Panc1 (cell line): Measurements from ENCODE around the gene OR52K1. TPM values are rescaled to one million over a fixed set of nuclear protein-coding genes. Genes with fewer than 3 reads are reported as not detected.

Source experiments
- ATAC-seq: fragments of 200-7000 bp; cut with Tn5 transposase; 2 replicates; pipeline ENCODE4 v1.9.1; 2020; ENCODE audit warnings: mild to moderate bottlenecking, moderate library complexity
- BruUV-seq: library from RNA; stranded (reverse); fragments of 400-500 nt; replicated peaks from 2 replicates; lab custom pipeline; 2021; lab: Mats Ljungman, UMichigan
- CTCF ChIA-PET: fragments of 300-600 bp; sonication (Branson Sonifier 250); formaldehyde crosslinking; loops from one replicate; lab custom pipeline; 2022; ENCODE audit warnings: antibody characterized with exemption; lab: Charles Lee
- POLR2A ChIA-PET: fragments of 300-600 bp; sonication (Branson Sonifier 250); formaldehyde crosslinking; loops from one replicate; lab custom pipeline; 2022; ENCODE audit warnings: antibody characterized with exemption; lab: Charles Lee
- DNase-seq: peaks from one replicate; pipeline ENCODE4 v3.0.0-alpha.2; 2010; ENCODE audit warnings: low read depth, low spot score
- H3K27ac ChIP-seq: 2 replicates; pipeline ENCODE4 v1.5.1; 2011; ENCODE audit warnings: mild to moderate bottlenecking, low read length, inconsistent platforms
- H3K27me3 ChIP-seq: fragments of 200-500 bp; sonication (Bioruptor generic); 2 replicates; pipeline ENCODE4 v1.6.0; 2014; ENCODE audit warnings: low read length, inconsistent platforms; ENCODE audit not compliant: control insufficient read depth, insufficient read depth
- H3K36me3 ChIP-seq: fragments of 200-500 bp; sonication (Bioruptor generic); 2 replicates; pipeline ENCODE4 v1.5.1; 2014; ENCODE audit warnings: inconsistent platforms, mild to moderate bottlenecking, low read length, moderate library complexity; ENCODE audit not compliant: control insufficient read depth, insufficient read depth
- H3K4me1 ChIP-seq: 2 replicates; pipeline ENCODE4 v1.5.1; 2011; ENCODE audit warnings: inconsistent platforms, mild to moderate bottlenecking, low read length, moderate library complexity; ENCODE audit not compliant: control insufficient read depth, insufficient read depth
- H3K4me3 ChIP-seq, 2 experiments: 2 replicates each; pipeline ENCODE4 v1.5.1; 2011 to 2012; ENCODE audit warnings: low read depth in 2 of 2, low read length in 2 of 2, mild to moderate bottlenecking in 2 of 2, inconsistent platforms in 1 of 2, moderate library complexity in 1 of 2
- H3K9me3 ChIP-seq: fragments of 200-500 bp; sonication (Bioruptor generic); 2 replicates; pipeline ENCODE4 v1.5.1; 2014; ENCODE audit warnings: low read depth, mild to moderate bottlenecking, inconsistent platforms, low read length, moderate library complexity; ENCODE audit not compliant: control insufficient read depth, insufficient read depth
- CTCF ChIP-seq: fragments of 450-650 bp; IDR thresholded peaks from 2 replicates; pipeline ENCODE4 v1.5.1; 2017; ENCODE audit warnings: mild to moderate bottlenecking
- POLR2AphosphoS5 ChIP-seq: IDR thresholded peaks from 2 replicates; pipeline ENCODE4 v1.6.1; 2012; ENCODE audit warnings: mild to moderate bottlenecking, low read depth, low read length, moderate library complexity
- REST ChIP-seq, 2 experiments: IDR thresholded peaks; 2 replicates each; pipeline ENCODE4 v1.6.1; 2011 to 2012; ENCODE audit warnings: low read depth in 2 of 2, control low read depth in 1 of 2, low read length in 1 of 2, mild to moderate bottlenecking in 1 of 2, moderate library complexity in 1 of 2; ENCODE audit not compliant: insufficient read depth in 1 of 2
- SIN3A ChIP-seq: IDR thresholded peaks from 2 replicates; pipeline ENCODE4 v1.6.1; 2012; ENCODE audit warnings: low read depth, mild to moderate bottlenecking, low read length, moderate library complexity, borderline replicate concordance; ENCODE audit not compliant: insufficient read depth
- TCF7L2 ChIP-seq: IDR thresholded peaks from 2 replicates; pipeline ENCODE4 v1.6.1; 2011; ENCODE audit warnings: mild to moderate bottlenecking, low read depth, low read length, inconsistent platforms
- in situ Hi-C: cut with HindIII; loops from 2 replicates; pipeline ENCODE4 v1.10.0; 2016; ENCODE audit warnings: low sequenced_read_pairs, low pct_unique_long_range_greater_than_20kb
- intact Hi-C: fragments of 100-400 bp; cut with micrococcal nuclease; formaldehyde crosslinking; loops from one replicate; pipeline ENCODE4 v1.10.0; 2022; ENCODE audit not compliant: unreplicated experiment
- total RNA-seq: library from RNA; stranded (reverse); gene quantifications from one replicate; pipeline ENCODE4 v1.2.1, GENCODE V29; 2021; ENCODE audit not compliant: unreplicated experiment

OR52K1 gene
- total RNA-seq, 1 experiment from 2014 or later = not detected

- H3K4me3 ChIP-seq = no peak overlapping the region
- no peaks in the 10 kb centered on the region for H3K4me1 ChIP-seq
- no peaks in the 10 kb centered on the region for H3K36me3 ChIP-seq
- no peaks in the 10 kb centered on the region for H3K9me3 ChIP-seq
- intact Hi-C loops (no loop called here), in situ Hi-C loops (no loop called here)
- CTCF ChIA-PET = no interaction called here
- POLR2A ChIA-PET = no interaction called here
- BruUV-seq = no TSS peak
- DNase-seq (no peak), ATAC-seq (no peak)
- H3K27me3 ChIP-seq = no peaks in the 10 kb centered on the region
- H3K27ac ChIP-seq = no peak overlapping the region
- no peak for TF ChIP-seq TCF7L2
- TF ChIP-seq POLR2AphosphoS5 = no peak
- no peak for TF ChIP-seq REST (IDR thresholded peaks at IDR 0.05; ENCODE audit: insufficient read depth in 1 of 2, low read depth in 2 of 2, low read length in 1 of 2)
- TF ChIP-seq CTCF = no peak
- TF ChIP-seq SIN3A = no peak
These were observed 46.0 kb upstream of the OR52K1 start for GRCh38 chr11:4436411-4436810.

GRCh38 chr11:4441515-4441914 lies 40.9 kb upstream of the OR52K1 start:
- in situ Hi-C loops (no loop called here), intact Hi-C loops (no loop called here)
- Histone ChIP-seq H3K9me3 (no peaks in the 10 kb centered on the region), H3K36me3 (no peaks in the 10 kb centered on the region), H3K27ac (no peak overlapping the region), H3K4me3 (no peak overlapping the region), H3K4me1 (no peaks in the 10 kb centered on the region), H3K27me3 (no peaks in the 10 kb centered on the region; the same call in 1 of the 2 replicates)
- CTCF ChIA-PET = no interaction called here
- TF ChIP-seq POLR2AphosphoS5 (no peak), REST (IDR thresholded peaks at IDR 0.05; ENCODE audit: insufficient read depth in 1 of 2, low read depth in 2 of 2, low read length in 1 of 2) (no peak), TCF7L2 (no peak), CTCF (no peak), SIN3A (no peak)
- POLR2A ChIA-PET = no interaction called here
- no TSS peak for BruUV-seq
- no peak for DNase-seq
- ATAC-seq = no peak
